WERI-Rb-1 (cell line): ENCODE results near the gene DARS1.

Experiments used
- DNase-seq: peaks from one replicate; pipeline ENCODE4 v3.0.0-alpha.2; 2020
- H3K27ac ChIP-seq: fragments of 250-450 bp; sonication (Bioruptor Pico); 2 replicates; pipeline ENCODE4 v1.5.1; 2020; ENCODE audit warnings: mild to moderate bottlenecking, moderate library complexity
- H3K27me3 ChIP-seq: fragments of 250-450 bp; sonication (Bioruptor Pico); 2 replicates; pipeline ENCODE4 v1.5.1; 2021; ENCODE audit warnings: mild to moderate bottlenecking, low read depth, moderate library complexity; ENCODE audit not compliant: insufficient read depth, severe bottlenecking
- H3K36me3 ChIP-seq: fragments of 250-450 bp; sonication (Bioruptor Pico); 2 replicates; pipeline ENCODE4 v1.5.1; 2020; ENCODE audit warnings: mild to moderate bottlenecking, moderate library complexity
- H3K4me3 ChIP-seq: 2 replicates; pipeline ENCODE4 v1.5.1; 2011; ENCODE audit warnings: low read depth, mild to moderate bottlenecking, control low read depth, low read length
- H3K9me3 ChIP-seq: fragments of 250-450 bp; sonication (Bioruptor Pico); 2 replicates; pipeline ENCODE4 v1.5.1; 2021; ENCODE audit warnings: mild to moderate bottlenecking, moderate library complexity; ENCODE audit not compliant: severe bottlenecking
- TF ChIP-seq, protein P1 (sequence below): IDR thresholded peaks from 2 replicates; pipeline ENCODE4 v1.5.1; 2011; ENCODE audit warnings: low read depth, mild to moderate bottlenecking, control low read depth, inconsistent platforms, low read length

DARS1 gene

DNA sequence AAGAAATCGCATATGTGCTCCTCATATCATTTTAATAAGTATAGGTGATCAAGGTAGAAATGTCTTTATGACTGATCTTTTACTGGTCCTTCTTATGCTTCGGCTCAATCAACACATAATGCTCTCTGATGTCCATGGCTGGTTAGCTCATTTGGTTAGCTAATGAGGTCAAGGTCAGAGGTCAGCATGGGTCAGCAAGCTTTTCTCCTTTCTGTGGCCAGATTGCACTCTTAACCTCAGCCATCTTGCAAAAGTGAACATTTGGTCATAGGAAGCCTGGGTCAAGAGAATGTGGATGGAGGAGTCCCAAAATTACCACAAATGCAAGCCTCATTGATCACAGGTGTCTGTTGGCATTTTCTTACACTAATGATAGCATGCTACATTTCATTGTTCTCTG, 35.4 kb upstream of the DARS1 start:
- Histone ChIP-seq H3K4me3 (no peak overlapping the region), H3K27me3 (no peaks in the 10 kb centered on the region), H3K27ac (no peak overlapping the region), H3K36me3 (no peaks in the 10 kb centered on the region), H3K9me3 (no peaks in the 10 kb centered on the region)
- TF ChIP-seq, protein P1, sequence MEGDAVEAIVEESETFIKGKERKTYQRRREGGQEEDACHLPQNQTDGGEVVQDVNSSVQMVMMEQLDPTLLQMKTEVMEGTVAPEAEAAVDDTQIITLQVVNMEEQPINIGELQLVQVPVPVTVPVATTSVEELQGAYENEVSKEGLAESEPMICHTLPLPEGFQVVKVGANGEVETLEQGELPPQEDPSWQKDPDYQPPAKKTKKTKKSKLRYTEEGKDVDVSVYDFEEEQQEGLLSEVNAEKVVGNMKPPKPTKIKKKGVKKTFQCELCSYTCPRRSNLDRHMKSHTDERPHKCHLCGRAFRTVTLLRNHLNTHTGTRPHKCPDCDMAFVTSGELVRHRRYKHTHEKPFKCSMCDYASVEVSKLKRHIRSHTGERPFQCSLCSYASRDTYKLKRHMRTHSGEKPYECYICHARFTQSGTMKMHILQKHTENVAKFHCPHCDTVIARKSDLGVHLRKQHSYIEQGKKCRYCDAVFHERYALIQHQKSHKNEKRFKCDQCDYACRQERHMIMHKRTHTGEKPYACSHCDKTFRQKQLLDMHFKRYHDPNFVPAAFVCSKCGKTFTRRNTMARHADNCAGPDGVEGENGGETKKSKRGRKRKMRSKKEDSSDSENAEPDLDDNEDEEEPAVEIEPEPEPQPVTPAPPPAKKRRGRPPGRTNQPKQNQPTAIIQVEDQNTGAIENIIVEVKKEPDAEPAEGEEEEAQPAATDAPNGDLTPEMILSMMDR: no peak
- no peak for DNase-seq

GRCh38 chr2:136019825-136020224, 34.4 kb upstream of the DARS1 start:
- Histone ChIP-seq H3K27me3 (no peaks in the 10 kb centered on the region), H3K27ac (no peak overlapping the region), H3K36me3 (no peaks in the 10 kb centered on the region), H3K4me3 (no peak overlapping the region), H3K9me3 (no peaks in the 10 kb centered on the region)
- no peak for DNase-seq
- TF ChIP-seq, protein P1: no peak

DNA sequence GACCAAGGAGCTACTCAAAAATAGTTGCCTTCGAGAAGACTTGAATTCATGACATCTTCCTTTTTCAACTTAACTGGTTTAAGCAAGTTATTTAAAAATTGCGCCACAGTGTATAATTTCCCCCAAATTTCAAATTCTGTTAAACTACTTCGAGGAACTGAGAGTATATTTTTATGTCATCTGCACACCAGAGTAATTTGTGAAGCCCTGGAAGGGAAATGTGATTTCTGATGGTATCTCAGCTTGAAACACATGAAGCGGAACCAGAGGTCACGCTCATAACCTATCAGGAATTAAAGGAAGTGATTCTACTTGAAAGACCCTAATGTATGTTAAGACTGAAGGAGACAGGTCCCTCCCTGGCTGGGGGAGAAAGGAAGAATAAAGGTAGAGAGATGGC, 33.9 kb upstream of the DARS1 start:
- Histone ChIP-seq H3K27ac (no peak overlapping the region), H3K36me3 (no peaks in the 10 kb centered on the region), H3K4me3 (no peak overlapping the region), H3K27me3 (no peaks in the 10 kb centered on the region), H3K9me3 (no peaks in the 10 kb centered on the region)
- DNase-seq: no peak
- TF ChIP-seq, protein P1: no peak

DNA sequence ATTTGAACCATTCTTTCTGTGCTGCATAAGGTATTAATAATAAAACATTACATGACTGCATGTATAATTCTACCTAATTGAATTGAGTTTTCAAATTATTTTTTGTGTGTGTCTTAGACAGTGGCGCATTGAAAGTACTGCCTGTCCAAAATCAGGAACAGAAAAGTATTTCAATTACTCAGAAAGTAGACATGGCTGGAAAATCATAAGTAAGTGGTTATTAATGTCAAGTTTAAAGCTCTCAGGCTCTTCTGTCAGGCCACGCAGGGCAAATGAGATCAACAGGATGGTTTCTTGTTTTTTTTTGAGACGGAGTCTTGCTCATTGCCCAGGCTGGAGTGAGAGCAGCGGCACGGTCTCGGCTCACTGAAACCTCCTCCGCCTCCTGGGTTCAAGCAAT, 32.4 kb upstream of the DARS1 start:
- no peaks in the 10 kb centered on the region for H3K36me3 ChIP-seq
- TF ChIP-seq, protein P1: no peak
- no peak overlapping the region for H3K27ac ChIP-seq
- no peak for DNase-seq
- H3K9me3 ChIP-seq: no peaks in the 10 kb centered on the region
- no peaks in the 10 kb centered on the region for H3K27me3 ChIP-seq
- no peak overlapping the region for H3K4me3 ChIP-seq

GRCh38 chr2:136016836-136017235, 31.4 kb upstream of the DARS1 start:
- TF ChIP-seq, protein P1: no peak
- H3K4me3 ChIP-seq: no peak overlapping the region

GRCh38 chr2:136016427-136016826, 31.0 kb upstream of the DARS1 start:
- DNase-seq: no peak
- Histone ChIP-seq H3K27ac (no peak overlapping the region), H3K4me3 (no peak overlapping the region), H3K9me3 (no peaks in the 10 kb centered on the region), H3K27me3 (no peaks in the 10 kb centered on the region), H3K36me3 (no peaks in the 10 kb centered on the region)
- TF ChIP-seq, protein P1: no peak

More at GRCh38 chr2:136016836-136017235, 31.4 kb upstream of the DARS1 start:
- DNase-seq: no peak
- no peaks in the 10 kb centered on the region for H3K9me3 ChIP-seq
- no peaks in the 10 kb centered on the region for H3K27me3 ChIP-seq
- H3K27ac ChIP-seq: no peak overlapping the region
- H3K36me3 ChIP-seq: no peaks in the 10 kb centered on the region
